ENCODE data around the gene GSN. TPM values are rescaled to one million over a fixed set of nuclear protein-coding genes. Genes with fewer than 3 reads are reported as not detected.

The GSN gene
- total RNA-seq, 2 experiments from 2014 or later: 2.6 to 2.7 TPM

GRCh38 chr9:121249563-121249962, 18.4 kb upstream of the GSN start:
- CTCF ChIA-PET: no interaction called here
- H3K4me3 Mint-ChIP-seq: no peak overlapping the region
- Histone ChIP-seq H3K4me3 (ENCODE audit: low read length) (no peak overlapping the region), H3K27ac (ENCODE audit: low read depth in 1 of 2, low read length in 2 of 2) (no peak overlapping the region), H3K36me3 (ENCODE audit: insufficient read depth, low read length) (no peaks in the 10 kb centered on the region), H3K27me3 (ENCODE audit: control insufficient read depth in 1 of 2, insufficient read depth in 2 of 2, low read length in 2 of 2) (no peaks in the 10 kb centered on the region), H3K9me3 (ENCODE audit: control insufficient read depth in 1 of 2, insufficient read depth in 1 of 2, low read length in 2 of 2) (peaks cover 0 to under 1% of the 10 kb centered on the region in 2 experiments), H3K4me1 (ENCODE audit: insufficient read depth, low read length) (no peaks in the 10 kb centered on the region)
- no peak overlapping the region for H3K27ac Mint-ChIP-seq
- ATAC-seq (ENCODE audit: poor library complexity) (no peak), DNase-seq (peak in 3 of 14 experiments; percentile 12 to 69 (median 58))
- POLR2A ChIA-PET: no interaction called here
- TF ChIP-seq, protein P1, sequence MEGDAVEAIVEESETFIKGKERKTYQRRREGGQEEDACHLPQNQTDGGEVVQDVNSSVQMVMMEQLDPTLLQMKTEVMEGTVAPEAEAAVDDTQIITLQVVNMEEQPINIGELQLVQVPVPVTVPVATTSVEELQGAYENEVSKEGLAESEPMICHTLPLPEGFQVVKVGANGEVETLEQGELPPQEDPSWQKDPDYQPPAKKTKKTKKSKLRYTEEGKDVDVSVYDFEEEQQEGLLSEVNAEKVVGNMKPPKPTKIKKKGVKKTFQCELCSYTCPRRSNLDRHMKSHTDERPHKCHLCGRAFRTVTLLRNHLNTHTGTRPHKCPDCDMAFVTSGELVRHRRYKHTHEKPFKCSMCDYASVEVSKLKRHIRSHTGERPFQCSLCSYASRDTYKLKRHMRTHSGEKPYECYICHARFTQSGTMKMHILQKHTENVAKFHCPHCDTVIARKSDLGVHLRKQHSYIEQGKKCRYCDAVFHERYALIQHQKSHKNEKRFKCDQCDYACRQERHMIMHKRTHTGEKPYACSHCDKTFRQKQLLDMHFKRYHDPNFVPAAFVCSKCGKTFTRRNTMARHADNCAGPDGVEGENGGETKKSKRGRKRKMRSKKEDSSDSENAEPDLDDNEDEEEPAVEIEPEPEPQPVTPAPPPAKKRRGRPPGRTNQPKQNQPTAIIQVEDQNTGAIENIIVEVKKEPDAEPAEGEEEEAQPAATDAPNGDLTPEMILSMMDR (IDR thresholded peaks at IDR 0.05): no peak
- no peaks in the 10 kb centered on the region for H3K9me3 Mint-ChIP-seq
- no peaks in the 10 kb centered on the region for H3K27me3 Mint-ChIP-seq
- no peaks in the 10 kb centered on the region for H3K4me1 Mint-ChIP-seq (ENCODE audit: low read depth)
- intact Hi-C loops (cut with DNase I, micrococcal nuclease): no loop called here
- no peaks in the 10 kb centered on the region for H3K36me3 Mint-ChIP-seq (ENCODE audit: low read depth)

DNA sequence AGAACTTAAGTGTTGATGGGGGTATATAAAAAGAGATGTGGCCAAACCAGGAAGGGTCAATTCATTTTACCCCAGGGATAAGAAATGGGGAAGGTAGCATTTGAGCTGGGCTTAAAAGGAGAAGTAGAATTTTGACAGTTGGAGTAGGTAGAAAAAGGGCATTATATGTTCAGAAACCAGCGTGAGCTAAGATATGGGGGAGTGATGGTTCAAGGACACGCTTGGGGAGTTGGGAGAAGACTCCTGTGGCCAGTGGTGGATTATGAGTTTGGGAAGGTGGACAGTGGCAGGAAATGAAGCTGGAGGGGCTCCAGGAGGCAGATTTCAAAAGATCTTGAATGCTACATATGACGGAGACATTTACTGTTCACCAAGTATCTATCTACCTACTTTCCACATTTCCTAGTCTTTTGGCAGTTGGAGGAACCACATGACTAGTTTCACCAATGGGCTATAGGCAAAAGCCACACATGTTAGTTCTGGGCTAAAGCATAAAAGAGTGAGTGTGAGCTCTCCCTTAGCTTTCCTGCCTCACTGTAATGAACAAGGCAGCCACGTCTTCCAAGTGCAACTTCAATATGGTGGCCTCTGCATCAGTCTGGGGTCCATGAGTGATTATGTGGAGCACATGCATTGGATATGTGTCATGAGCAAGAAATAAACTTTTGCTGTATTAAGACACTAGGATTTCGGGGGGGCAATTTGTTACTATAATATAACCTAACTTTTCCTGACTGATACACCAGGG, 15.7 kb upstream of the GSN start:
- no peaks in the 10 kb centered on the region for H3K9me3 ChIP-seq (ENCODE audit: control insufficient read depth in 1 of 2, insufficient read depth in 1 of 2, low read length in 2 of 2)
- H3K4me3 ChIP-seq (ENCODE audit: low read length): no peak overlapping the region
- H3K4me3 Mint-ChIP-seq: no peak overlapping the region
- H3K36me3 Mint-ChIP-seq (ENCODE audit: low read depth): no peaks in the 10 kb centered on the region
- TF ChIP-seq, protein P1 (IDR thresholded peaks at IDR 0.05): no peak
- no peak overlapping the region for H3K27ac ChIP-seq (ENCODE audit: low read depth in 1 of 2, low read length in 2 of 2)
- intact Hi-C loops (cut with DNase I, micrococcal nuclease): no loop called here
- H3K27ac Mint-ChIP-seq: no peak overlapping the region
- no peaks in the 10 kb centered on the region for H3K4me1 ChIP-seq (ENCODE audit: insufficient read depth, low read length)
- H3K4me1 Mint-ChIP-seq (ENCODE audit: low read depth): no peaks in the 10 kb centered on the region
- H3K36me3 ChIP-seq (ENCODE audit: insufficient read depth, low read length): no peaks in the 10 kb centered on the region
- H3K27me3 ChIP-seq (ENCODE audit: control insufficient read depth in 1 of 2, insufficient read depth in 2 of 2, low read length in 2 of 2): no peaks in the 10 kb centered on the region
- H3K9me3 Mint-ChIP-seq: no peaks in the 10 kb centered on the region
- ChIA-PET POLR2A (no interaction called here), CTCF (no interaction called here)
- DNase-seq (peak in 1 of 14 experiments; percentile 11), ATAC-seq (ENCODE audit: poor library complexity) (no peak)
- no peaks in the 10 kb centered on the region for H3K27me3 Mint-ChIP-seq

DNA sequence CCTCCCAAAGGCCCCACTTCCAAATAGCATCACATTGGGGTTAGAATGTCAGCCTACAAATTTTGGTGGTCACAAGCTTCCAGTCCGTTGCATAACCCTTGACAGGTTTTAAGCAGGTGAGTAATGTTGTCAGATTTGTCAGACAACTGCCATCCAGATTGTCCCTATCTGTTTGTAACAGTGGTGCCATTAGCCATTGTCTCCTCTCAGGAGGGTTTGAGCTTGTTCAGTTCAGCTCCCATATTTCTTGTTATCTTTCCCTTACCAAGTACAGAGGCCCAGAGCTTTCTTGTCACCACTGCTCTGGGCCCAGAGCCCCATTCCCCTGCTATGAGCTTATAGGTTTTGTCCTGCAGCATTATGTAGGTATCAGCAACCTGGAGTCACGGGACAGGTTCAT, 14.8 kb upstream of the GSN start:
- Mint-ChIP-seq H3K9me3 (no peaks in the 10 kb centered on the region), H3K27me3 (no peaks in the 10 kb centered on the region), H3K36me3 (ENCODE audit: low read depth) (no peaks in the 10 kb centered on the region), H3K4me3 (no peak overlapping the region), H3K27ac (no peak overlapping the region), H3K4me1 (ENCODE audit: low read depth) (no peaks in the 10 kb centered on the region)
- no peaks in the 10 kb centered on the region for H3K36me3 ChIP-seq (ENCODE audit: insufficient read depth, low read length)
- ATAC-seq (ENCODE audit: poor library complexity) (no peak), DNase-seq (no peak)
- TF ChIP-seq, protein P1 (IDR thresholded peaks at IDR 0.05): no peak
- H3K9me3 ChIP-seq (ENCODE audit: control insufficient read depth in 1 of 2, insufficient read depth in 1 of 2, low read length in 2 of 2): no peaks in the 10 kb centered on the region
- intact Hi-C loops (cut with DNase I, micrococcal nuclease): no loop called here
- POLR2A ChIA-PET: no interaction called here
- H3K4me1 ChIP-seq (ENCODE audit: insufficient read depth, low read length): no peaks in the 10 kb centered on the region
- CTCF ChIA-PET: no interaction called here
- H3K27ac ChIP-seq (ENCODE audit: low read depth in 1 of 2, low read length in 2 of 2): no peak overlapping the region
- no peaks in the 10 kb centered on the region for H3K27me3 ChIP-seq (ENCODE audit: control insufficient read depth in 1 of 2, insufficient read depth in 2 of 2, low read length in 2 of 2)
- no peak overlapping the region for H3K4me3 ChIP-seq (ENCODE audit: low read length)

Measured in CD4-positive, alpha-beta T cell (primary cell).